SK-N-SH (cell line): ENCODE measurements around the gene CA4. TPM values are rescaled to one million over a fixed set of nuclear protein-coding genes. Genes with fewer than 3 reads are reported as not detected.

Source experiments
- CTCF ChIA-PET: fragments of 300-600, 350-600 bp; formaldehyde crosslinking; extraction: SDS; loops from one replicate; lab custom pipeline; 2021; lab: Yijun Ruan, JAX
- POLR2A ChIA-PET: fragments of 350-600 bp; sonication (Branson Sonifier 250); formaldehyde crosslinking; extraction: SDS; loops from one replicate; lab custom pipeline; 2020; ENCODE audit warnings: antibody characterized with exemption, inconsistent platforms; lab: Yijun Ruan, JAX
- DNase-seq: peaks from one replicate; pipeline ENCODE4 v3.0.0; 2012
- H2AFZ ChIP-seq: fragments of 200-600 bp; sonication (generic); 2 replicates; pipeline ENCODE4 v1.8.1; 2016; ENCODE audit warnings: antibody characterized with exemption, mild to moderate bottlenecking, low read depth
- H3F3A ChIP-seq: fragments of 200-600 bp; sonication (generic); replicated peaks from 2 replicates; pipeline ENCODE3; 2016; ENCODE audit warnings: antibody characterized with exemption, mild to moderate bottlenecking; ENCODE audit not compliant: insufficient read depth
- H3K27ac ChIP-seq, 2 experiments: fragments of 200-500 bp in 1 of 2; fragments of 200-600 bp in 1 of 2; sonication (Bioruptor generic) in 1 of 2; sonication (generic), shearing (Covaris generic) in 1 of 2; 2 replicates each; pipeline versions ENCODE4 v1.5.1 to v1.6.1; 2014 to 2016; ENCODE audit warnings: low read depth in 2 of 2, inconsistent platforms in 1 of 2, low read length in 1 of 2, mild to moderate bottlenecking in 1 of 2, mixed read lengths in 1 of 2
- H3K27me3 ChIP-seq: fragments of 200-600 bp; sonication (generic), shearing (Covaris generic); 2 replicates; pipeline ENCODE4 v1.6.1; 2016; ENCODE audit warnings: mixed run types; ENCODE audit not compliant: insufficient read depth
- H3K36me3 ChIP-seq, 2 experiments: fragments of 200-500 bp in 1 of 2; fragments of 200-600 bp in 1 of 2; sonication (Bioruptor generic) in 1 of 2; sonication (generic) in 1 of 2; replicated peaks in 1 of 2; 2 replicates each; pipeline versions ENCODE3 to v1.5.1; 2014 to 2016; ENCODE audit warnings: low read length in 1 of 2, mild to moderate bottlenecking in 1 of 2; ENCODE audit not compliant: insufficient read depth in 2 of 2, control insufficient read depth in 1 of 2
- H3K4me1 ChIP-seq, 2 experiments: fragments of 200-500 bp in 1 of 2; fragments of 200-600 bp in 1 of 2; sonication (Bioruptor generic) in 1 of 2; sonication (generic), shearing (Covaris generic) in 1 of 2; 2 replicates each; pipeline versions ENCODE4 v1.5.1 to v1.6.1; 2014 to 2016; ENCODE audit warnings: low read depth in 1 of 2, low read length in 1 of 2, mixed run types in 1 of 2; ENCODE audit not compliant: insufficient read depth in 2 of 2, control insufficient read depth in 1 of 2
- H3K4me2 ChIP-seq: fragments of 200-600 bp; sonication (generic), shearing (Covaris generic); 2 replicates; pipeline ENCODE4 v1.6.1; 2017; ENCODE audit warnings: mixed run types
- H3K4me3 ChIP-seq, 2 experiments: fragments of 200-500 bp in 1 of 2; fragments of 200-600 bp in 1 of 2; sonication (Bioruptor generic) in 1 of 2; sonication (generic), shearing (Covaris generic) in 1 of 2; 2 replicates each; pipeline versions ENCODE4 v1.5.1 to v1.8.1; 2014 to 2016; ENCODE audit warnings: low read depth in 2 of 2, inconsistent platforms in 1 of 2, low read length in 1 of 2, mild to moderate bottlenecking in 1 of 2, mixed read lengths in 1 of 2, moderate library complexity in 1 of 2
- H3K79me2 ChIP-seq: fragments of 200-600 bp; sonication (generic); 2 replicates; pipeline ENCODE4 v1.8.1; 2017; ENCODE audit warnings: mild to moderate bottlenecking; ENCODE audit not compliant: insufficient read depth
- H3K9ac ChIP-seq: fragments of 200-600 bp; sonication (generic); 2 replicates; pipeline ENCODE4 v1.6.1; 2017; ENCODE audit warnings: mixed run types
- H3K9me2 ChIP-seq: fragments of 200-600 bp; sonication (generic); 2 replicates; pipeline ENCODE4 v1.6.1; 2017; ENCODE audit warnings: mixed run types
- H3K9me3 ChIP-seq: fragments of 200-600 bp; sonication (generic); 2 replicates; pipeline ENCODE4 v1.6.1; 2017; ENCODE audit warnings: mixed run types, mild to moderate bottlenecking, moderate library complexity
- H4K20me1 ChIP-seq: fragments of 200-600 bp; sonication (generic); 2 replicates; pipeline ENCODE4 v1.6.1; 2017; ENCODE audit warnings: mild to moderate bottlenecking, mixed run types; ENCODE audit not compliant: insufficient read depth
- ELF1 ChIP-seq: IDR thresholded peaks from 2 replicates; pipeline ENCODE4 v1.4.0; 2012
- EP300 ChIP-seq, 2 experiments: IDR thresholded peaks; 2 replicates each; pipeline versions ENCODE4 v1.4.0 to v1.6.1; 2012; ENCODE audit warnings: borderline replicate concordance in 1 of 2, low read depth in 1 of 2, low read length in 1 of 2
- FOSL2 ChIP-seq: IDR thresholded peaks from 2 replicates; pipeline ENCODE4 v1.4.0; 2012; ENCODE audit warnings: low read depth, mild to moderate bottlenecking, moderate library complexity, borderline replicate concordance
- FOXJ3 ChIP-seq: sonication (generic); formaldehyde crosslinking; IDR thresholded peaks from 2 replicates; pipeline ENCODE4 v1.5.1; 2020; ENCODE audit warnings: mild to moderate bottlenecking, missing genetic modification reagents
- FOXM1 ChIP-seq: IDR thresholded peaks from 2 replicates; pipeline ENCODE4 v1.4.0; 2012; ENCODE audit warnings: low read depth, mild to moderate bottlenecking
- JUND ChIP-seq: IDR thresholded peaks from 2 replicates; pipeline ENCODE4 v1.4.0; 2012
- MXI1 ChIP-seq: IDR thresholded peaks from 2 replicates; pipeline ENCODE4 v1.6.1; 2012; ENCODE audit warnings: mild to moderate bottlenecking, low read depth, low read length, improper control_type of control experiment
- POLR2AphosphoS5 ChIP-seq: IDR thresholded peaks from 2 replicates; pipeline ENCODE4 v1.6.1; 2012; ENCODE audit warnings: low read depth, low read length
- RAD21 ChIP-seq: IDR thresholded peaks from 2 replicates; pipeline ENCODE4 v1.6.1; 2012; ENCODE audit warnings: mild to moderate bottlenecking, low read length
- RFX5 ChIP-seq: IDR thresholded peaks from 2 replicates; pipeline ENCODE4 v1.6.1; 2012; ENCODE audit warnings: mild to moderate bottlenecking, improper control_type of control experiment, low read length
- SIN3A ChIP-seq: IDR thresholded peaks from 2 replicates; pipeline ENCODE4 v1.6.1; 2012; ENCODE audit warnings: low read depth, mild to moderate bottlenecking, low read length, moderate library complexity, borderline replicate concordance
- SMC3 ChIP-seq: IDR thresholded peaks from 2 replicates; pipeline ENCODE4 v1.6.1; 2012; ENCODE audit warnings: low read depth, low read length, improper control_type of control experiment
- TAF1 ChIP-seq: IDR thresholded peaks from 2 replicates; pipeline ENCODE4 v1.6.1; 2012; ENCODE audit warnings: low read depth, mild to moderate bottlenecking, low read length, moderate library complexity, borderline replicate concordance
- TCF12 ChIP-seq: IDR thresholded peaks from 2 replicates; pipeline ENCODE4 v1.4.0; 2012
- YY1 ChIP-seq: IDR thresholded peaks from 2 replicates; pipeline ENCODE4 v1.4.0; 2012; ENCODE audit warnings: low read depth, mild to moderate bottlenecking
- WGBS: methylation state at CpG from one replicate; pipeline ENCODE4 v1.1.6; 2017; ENCODE audit warnings: low lambda C conversion rate; 5-methylcytosine and 5-hydroxymethylcytosine counted together
- polyA plus RNA-seq, 3 experiments: library from polyadenylated mRNA; depleted of rRNA; stranded (reverse); fragments of >200 nt; gene quantifications; 2 replicates each; pipeline ENCODE4 v1.2.3, GENCODE V29; 2012
- TF ChIP-seq, protein P1 (sequence below): IDR thresholded peaks from 2 replicates; pipeline ENCODE4 v1.4.0; 2012; ENCODE audit warnings: low read depth, borderline replicate concordance
- TF ChIP-seq, protein P2 (sequence below): fragments of 150-350 bp; IDR thresholded peaks from 2 replicates; pipeline ENCODE4 v1.6.1; 2016; ENCODE audit warnings: mild to moderate bottlenecking, low read depth, low read length
- TF ChIP-seq, protein P3 (sequence below): fragments of 150-350 bp; IDR thresholded peaks from 2 replicates; pipeline ENCODE4 v1.6.1; 2017; ENCODE audit warnings: antibody characterized with exemption, low read length, low read depth, borderline replicate concordance

The CA4 gene
- polyA plus RNA-seq, 1 of the 3 experiments (the other 2 are of a cell fraction) = 0.21 TPM

DNA sequence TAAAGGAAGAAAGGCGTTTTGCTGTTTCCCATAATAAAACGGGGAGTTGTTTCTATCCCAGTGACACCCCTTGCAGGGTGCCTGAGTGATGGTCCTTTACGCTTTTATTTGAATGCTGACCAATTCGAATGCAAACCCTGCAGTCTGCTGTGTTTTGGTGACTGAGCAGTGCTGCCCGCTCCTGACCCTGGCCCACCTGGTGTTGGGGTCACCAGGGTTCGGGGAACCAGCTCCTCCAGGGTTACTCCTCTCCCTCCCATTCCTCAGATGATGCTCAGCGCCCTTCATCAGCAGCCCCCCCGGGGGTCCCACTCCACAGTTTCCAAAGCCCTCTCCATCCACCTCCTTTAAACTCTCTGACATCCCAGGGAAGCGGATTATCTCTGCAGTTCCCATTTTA is 6.0 kb downstream of the CA4 start:
- DNase-seq = no peak
- H3K36me3 ChIP-seq = no peaks in the 10 kb centered on the region
- peaks cover 5 to 10% of the 10 kb centered on the region in 2 experiments; a peak in 2 of 4 replicates for H3K4me1 ChIP-seq
- peaks cover 10% of the 10 kb centered on the region for H3K27me3 ChIP-seq
- CTCF ChIA-PET = interaction anchor here (0.8 kb wide), 1 partner anchor 25 kb away, joined by 3 read pairs; no protein-coding TSS in a partner anchor
- no peaks in the 10 kb centered on the region for H3F3A ChIP-seq
- TF ChIP-seq MXI1 (no peak), EP300 (IDR thresholded peaks at IDR 0.05; ENCODE audit: borderline replicate concordance in 1 of 2, low read depth in 1 of 2, low read length in 1 of 2) (no peak), TCF12 (no peak), YY1 (no peak), FOSL2 (no peak), ELF1 (no peak), JUND (no peak), SIN3A (no peak), RFX5 (no peak), POLR2AphosphoS5 (no peak), SMC3 (no peak), FOXM1 (no peak), RAD21 (no peak)
- TF ChIP-seq, protein P1, sequence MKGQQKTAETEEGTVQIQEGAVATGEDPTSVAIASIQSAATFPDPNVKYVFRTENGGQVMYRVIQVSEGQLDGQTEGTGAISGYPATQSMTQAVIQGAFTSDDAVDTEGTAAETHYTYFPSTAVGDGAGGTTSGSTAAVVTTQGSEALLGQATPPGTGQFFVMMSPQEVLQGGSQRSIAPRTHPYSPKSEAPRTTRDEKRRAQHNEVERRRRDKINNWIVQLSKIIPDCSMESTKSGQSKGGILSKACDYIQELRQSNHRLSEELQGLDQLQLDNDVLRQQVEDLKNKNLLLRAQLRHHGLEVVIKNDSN = no peak
- no peak overlapping the region for H3K9ac ChIP-seq
- no peaks in the 10 kb centered on the region for H3K9me3 ChIP-seq
- no peaks in the 10 kb centered on the region for H4K20me1 ChIP-seq
- 71% methylated on average over 9 of the region's 9 CpGs for WGBS
- no peak overlapping the region for H2AFZ ChIP-seq
- POLR2A ChIA-PET = no interaction called here
- no peak overlapping the region for H3K4me3 ChIP-seq
- H3K9me2 ChIP-seq = no peaks in the 10 kb centered on the region
- no peaks in the 10 kb centered on the region for H3K79me2 ChIP-seq
- no peak overlapping the region for H3K4me2 ChIP-seq
- no peak overlapping the region for H3K27ac ChIP-seq

DNA sequence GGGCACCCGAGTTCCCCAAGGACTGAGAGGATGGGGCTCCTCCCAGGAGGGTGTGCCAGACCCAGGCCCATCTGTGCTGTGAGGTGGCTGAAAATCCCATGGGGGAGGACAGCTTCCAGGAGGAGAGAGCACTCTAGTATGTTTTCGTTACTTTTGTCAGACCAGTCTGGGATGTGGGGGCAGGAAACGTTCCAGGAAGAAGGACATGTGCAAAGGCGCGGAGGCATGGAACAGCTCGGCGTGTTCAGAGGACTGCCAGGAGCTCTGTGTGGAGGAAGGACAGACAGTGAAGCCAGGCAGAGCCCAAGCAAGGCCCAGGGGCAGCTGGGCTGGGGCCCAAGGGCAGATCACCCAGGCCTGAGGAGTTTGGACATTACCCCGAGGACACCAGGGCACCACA is 7.0 kb downstream of the CA4 start:
- no peaks in the 10 kb centered on the region for H4K20me1 ChIP-seq
- H3K9me2 ChIP-seq = no peaks in the 10 kb centered on the region
- DNase-seq = peak; percentile 34
- no peak overlapping the region for H3K4me3 ChIP-seq
- no peaks in the 10 kb centered on the region for H3K9me3 ChIP-seq
- peaks cover 7 to 8% of the 10 kb centered on the region in 2 experiments; a peak in 2 of 4 replicates for H3K4me1 ChIP-seq
- peaks cover under 1% of the 10 kb centered on the region; the same call in 1 of the 2 replicates for H3K27me3 ChIP-seq
- no peaks in the 10 kb centered on the region for H3F3A ChIP-seq
- ChIA-PET CTCF (interaction anchor here (1.0 to 1.5 kb wide), 4 partner anchors 12 to 280 kb away, joined by 3 to 5 read pairs (median 3); no protein-coding TSS in a partner anchor), POLR2A (no interaction called here)
- H3K27ac ChIP-seq = no peak overlapping the region
- no peaks in the 10 kb centered on the region for H3K79me2 ChIP-seq
- no peak overlapping the region for H3K4me2 ChIP-seq
- no peaks in the 10 kb centered on the region for H3K36me3 ChIP-seq
- no peak overlapping the region for H2AFZ ChIP-seq
- TF ChIP-seq ELF1 (no peak), TAF1 (no peak), SIN3A (no peak), FOXJ3 (CRISPR knock-in tag) (no peak)
- TF ChIP-seq, protein P2, sequence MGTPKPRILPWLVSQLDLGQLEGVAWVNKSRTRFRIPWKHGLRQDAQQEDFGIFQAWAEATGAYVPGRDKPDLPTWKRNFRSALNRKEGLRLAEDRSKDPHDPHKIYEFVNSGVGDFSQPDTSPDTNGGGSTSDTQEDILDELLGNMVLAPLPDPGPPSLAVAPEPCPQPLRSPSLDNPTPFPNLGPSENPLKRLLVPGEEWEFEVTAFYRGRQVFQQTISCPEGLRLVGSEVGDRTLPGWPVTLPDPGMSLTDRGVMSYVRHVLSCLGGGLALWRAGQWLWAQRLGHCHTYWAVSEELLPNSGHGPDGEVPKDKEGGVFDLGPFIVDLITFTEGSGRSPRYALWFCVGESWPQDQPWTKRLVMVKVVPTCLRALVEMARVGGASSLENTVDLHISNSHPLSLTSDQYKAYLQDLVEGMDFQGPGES = no peak
- TF ChIP-seq, protein P3, sequence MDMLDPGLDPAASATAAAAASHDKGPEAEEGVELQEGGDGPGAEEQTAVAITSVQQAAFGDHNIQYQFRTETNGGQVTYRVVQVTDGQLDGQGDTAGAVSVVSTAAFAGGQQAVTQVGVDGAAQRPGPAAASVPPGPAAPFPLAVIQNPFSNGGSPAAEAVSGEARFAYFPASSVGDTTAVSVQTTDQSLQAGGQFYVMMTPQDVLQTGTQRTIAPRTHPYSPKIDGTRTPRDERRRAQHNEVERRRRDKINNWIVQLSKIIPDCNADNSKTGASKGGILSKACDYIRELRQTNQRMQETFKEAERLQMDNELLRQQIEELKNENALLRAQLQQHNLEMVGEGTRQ = no peak
- WGBS = 76% methylated on average over 8 of the region's 8 CpGs
- no peak overlapping the region for H3K9ac ChIP-seq
